HEK293 (cell line): Measurements from ENCODE around the gene PPM1L.
A peak's percentile ranks its signal among the peaks of the same experiment; 100 is the strongest.

Source experiments
- ATF2 ChIP-seq: fragments of 450-650 bp; formaldehyde crosslinking; IDR thresholded peaks from 2 replicates; pipeline ENCODE4 v1.5.1; 2016; ENCODE audit warnings: missing biosample characterization, missing genetic modification characterization, low read depth
- BCL11A ChIP-seq: fragments of 450-650 bp; formaldehyde crosslinking; IDR thresholded peaks from 2 replicates; pipeline ENCODE4 v1.5.1; 2016; ENCODE audit warnings: low read depth, missing biosample characterization, missing genetic modification characterization
- BCL6B ChIP-seq: fragments of 450-650 bp; formaldehyde crosslinking; IDR thresholded peaks from 2 replicates; pipeline ENCODE4 v1.5.1; 2017; ENCODE audit warnings: missing biosample characterization, missing genetic modification characterization
- CTCF ChIP-seq: fragments of 450-650 bp; formaldehyde crosslinking; IDR thresholded peaks from 2 replicates; pipeline ENCODE4 v1.5.1; 2016; ENCODE audit warnings: missing biosample characterization, missing genetic modification characterization
- REST ChIP-seq: fragments of 450-650 bp; formaldehyde crosslinking; IDR thresholded peaks from 2 replicates; pipeline ENCODE4 v1.5.1; 2016; ENCODE audit warnings: missing biosample characterization, missing genetic modification characterization
- TRIM28 ChIP-seq: IDR thresholded peaks from 2 replicates; pipeline ENCODE4 v1.6.1; 2011; ENCODE audit warnings: low read length, control low read depth, borderline replicate concordance
- ZBTB21 ChIP-seq: fragments of 450-650 bp; formaldehyde crosslinking; IDR thresholded peaks from 2 replicates; pipeline ENCODE4 v1.5.1; 2017; ENCODE audit warnings: missing biosample characterization, missing genetic modification characterization
- ZNF362 ChIP-seq: fragments of 450-650 bp; formaldehyde crosslinking; IDR thresholded peaks from 2 replicates; pipeline ENCODE4 v1.5.1; 2016; ENCODE audit warnings: missing biosample characterization, missing genetic modification characterization
- ZNF558 ChIP-seq: fragments of 450-650 bp; formaldehyde crosslinking; IDR thresholded peaks from 2 replicates; pipeline ENCODE4 v1.5.1; 2016; ENCODE audit warnings: missing biosample characterization, missing genetic modification characterization
- ZNF639 ChIP-seq: fragments of 450-650 bp; formaldehyde crosslinking; IDR thresholded peaks from 2 replicates; pipeline ENCODE4 v1.5.1; 2016; ENCODE audit warnings: missing biosample characterization, missing genetic modification characterization

GRCh38 chr3:160707187-160707794, 48.7 kb upstream of the PPM1L start:
- no peak for TF ChIP-seq ATF2
- TF ChIP-seq REST (tag by site-specific recombination), result no peak
- TF ChIP-seq CTCF, result peak; percentile 36; the same call in 1 of the 2 replicates
- no peak for TF ChIP-seq BCL11A (tag by site-specific recombination)
- TF ChIP-seq BCL6B (tag by site-specific recombination), result no peak
- no peak for TF ChIP-seq TRIM28
- no peak for TF ChIP-seq ZBTB21 (tag by site-specific recombination)
- no peak for TF ChIP-seq ZNF639 (tag by site-specific recombination)
- no peak for TF ChIP-seq ZNF362
- TF ChIP-seq ZNF558, result no peak
